NOMO-1 treated with DMSO at 0.1 percent for 48 hours (cell line): ENCODE measurements around the gene TUBB6.

Source experiments
- DNase-seq: peaks from one replicate; lab custom pipeline; 2025; ENCODE audit not compliant: unreplicated experiment; lab: John Stamatoyannopoulos, UW

TUBB6 gene

GRCh38 chr18:12313530-12314245 is 5.6 kb downstream of the TUBB6 start:
- no peak for DNase-seq

DNA sequence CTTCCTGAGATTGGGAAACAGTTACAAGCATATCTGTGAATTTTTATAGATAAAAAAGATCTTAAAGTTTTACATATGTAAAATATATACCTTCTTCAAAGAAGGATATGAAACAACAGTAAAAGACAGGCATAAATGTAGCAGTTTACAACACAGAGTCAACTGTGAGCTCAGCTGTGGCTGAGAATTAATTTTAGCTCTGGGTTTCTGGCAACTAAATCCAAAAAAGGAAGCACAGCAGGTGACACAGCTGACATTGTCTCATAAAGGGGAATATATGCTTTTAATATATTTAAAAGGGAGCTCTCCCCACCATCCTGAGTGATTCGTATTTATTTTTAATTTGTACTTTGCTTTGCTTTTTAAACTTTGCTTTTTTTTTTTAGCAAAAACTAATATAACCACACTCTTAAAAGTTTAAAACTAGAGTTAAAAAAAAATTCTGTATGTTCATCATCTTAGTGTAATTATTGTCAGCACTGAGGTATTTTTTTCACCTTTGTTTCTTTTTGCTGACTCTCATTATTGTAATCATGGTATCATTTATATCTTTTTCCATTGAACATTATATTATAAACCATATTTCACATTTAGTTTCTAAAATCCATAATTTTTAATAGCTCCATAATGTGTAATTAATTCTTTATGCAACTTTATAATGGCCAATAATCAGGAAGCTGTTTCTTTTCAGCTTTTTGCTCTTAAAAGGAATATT is 6.7 kb downstream of the TUBB6 start:
- peak; percentile 24 for DNase-seq

DNA sequence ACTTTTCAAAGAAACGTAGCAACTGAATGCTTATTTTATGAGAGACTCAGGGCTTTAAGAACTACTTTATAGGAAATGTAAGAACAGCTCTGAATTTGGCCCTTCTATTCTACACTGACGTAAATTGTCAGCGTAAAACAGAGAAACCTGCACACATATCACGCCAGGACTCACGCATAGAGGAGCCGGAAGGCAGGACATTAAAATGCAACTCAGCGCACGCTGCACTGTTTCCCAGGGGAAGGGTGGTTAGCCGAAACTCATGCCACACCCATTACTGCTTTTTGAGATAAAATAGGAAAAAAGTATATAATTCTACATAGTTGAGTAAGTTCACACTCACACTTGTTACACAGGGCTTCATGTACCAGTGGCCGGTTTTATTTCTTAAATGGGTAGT is 7.4 kb downstream of the TUBB6 start:
- no peak for DNase-seq

- no peak for DNase-seq
These were observed 7.9 kb downstream of the TUBB6 start for GRCh38 chr18:12315911-12316310.

DNA sequence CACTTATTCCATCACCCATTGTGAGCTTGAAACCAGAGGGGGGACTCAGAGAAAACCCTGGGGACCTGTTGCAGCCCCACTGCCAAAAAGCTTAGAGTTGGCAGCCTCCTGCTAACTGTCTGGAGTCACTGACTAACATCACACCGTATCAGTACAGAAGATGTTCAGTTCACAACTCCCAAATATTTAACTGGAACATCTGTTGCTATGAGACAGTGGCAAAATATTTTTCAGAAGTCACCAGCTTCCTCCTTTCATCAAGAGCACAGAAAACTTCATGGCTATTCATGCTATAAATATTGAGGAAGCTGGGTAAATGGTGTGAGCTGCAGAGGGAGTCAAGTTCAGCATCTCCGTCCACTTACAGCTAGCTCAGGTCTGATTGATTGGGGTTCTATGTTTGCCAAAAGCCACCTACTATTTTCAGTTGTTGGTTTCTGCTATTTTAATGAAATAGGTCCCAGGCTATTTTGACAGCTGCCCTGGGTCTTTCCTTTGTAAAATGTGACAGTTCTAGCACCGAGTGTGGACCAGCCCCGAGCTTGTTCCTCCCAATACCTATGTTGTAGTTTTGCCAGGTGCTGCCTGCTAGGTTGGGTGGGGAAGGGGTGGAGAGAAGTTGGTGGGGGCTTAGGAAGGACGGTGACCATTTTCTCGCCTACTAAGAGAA is 9.8 kb downstream of the TUBB6 start:
- peak; percentile 36 for DNase-seq

DNA sequence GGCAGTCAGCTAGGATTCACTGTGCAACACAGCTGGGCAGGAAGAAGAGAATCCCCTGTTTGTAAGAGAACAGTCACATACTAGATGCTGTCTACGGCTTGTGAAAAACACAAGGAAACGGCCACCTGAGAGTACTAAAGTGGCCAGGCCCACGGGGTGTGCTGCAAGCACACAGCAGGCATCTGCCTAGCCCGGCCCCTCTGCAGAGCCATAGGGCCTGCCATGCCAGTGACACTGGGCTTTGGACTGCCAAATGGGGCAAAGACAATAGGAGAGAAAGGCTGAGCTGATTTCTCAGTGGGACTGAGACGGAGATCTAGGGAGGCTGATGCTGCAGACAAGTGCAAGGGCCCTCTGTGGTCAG is 10.3 kb downstream of the TUBB6 start:
- no peak for DNase-seq

DNA sequence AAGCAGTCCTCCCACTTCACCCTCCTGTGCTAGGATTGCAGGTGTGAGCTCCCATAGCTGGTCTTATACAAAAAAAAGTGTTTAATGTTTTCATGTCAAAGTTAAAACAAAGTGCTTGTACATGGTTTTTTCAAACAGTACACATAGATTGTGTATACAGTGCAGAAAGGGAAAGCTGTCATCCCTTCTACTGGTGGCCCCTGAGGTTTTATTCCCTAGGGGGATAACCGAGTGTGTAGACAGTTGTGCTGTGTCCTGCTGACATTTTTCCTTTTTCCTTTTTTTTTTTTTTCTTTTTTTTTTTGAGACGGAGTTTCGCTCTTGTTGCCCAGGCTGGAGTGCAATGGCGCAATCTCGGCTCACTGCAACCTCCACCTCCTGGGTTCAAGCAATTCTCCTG is 10.8 kb downstream of the TUBB6 start:
- DNase-seq = no peak

- no peak for DNase-seq
These were observed 13.3 kb downstream of the TUBB6 start for GRCh38 chr18:12321333-12321732.

GRCh38 chr18:12324991-12325725 is 17.1 kb downstream of the TUBB6 start:
- no peak for DNase-seq

DNA sequence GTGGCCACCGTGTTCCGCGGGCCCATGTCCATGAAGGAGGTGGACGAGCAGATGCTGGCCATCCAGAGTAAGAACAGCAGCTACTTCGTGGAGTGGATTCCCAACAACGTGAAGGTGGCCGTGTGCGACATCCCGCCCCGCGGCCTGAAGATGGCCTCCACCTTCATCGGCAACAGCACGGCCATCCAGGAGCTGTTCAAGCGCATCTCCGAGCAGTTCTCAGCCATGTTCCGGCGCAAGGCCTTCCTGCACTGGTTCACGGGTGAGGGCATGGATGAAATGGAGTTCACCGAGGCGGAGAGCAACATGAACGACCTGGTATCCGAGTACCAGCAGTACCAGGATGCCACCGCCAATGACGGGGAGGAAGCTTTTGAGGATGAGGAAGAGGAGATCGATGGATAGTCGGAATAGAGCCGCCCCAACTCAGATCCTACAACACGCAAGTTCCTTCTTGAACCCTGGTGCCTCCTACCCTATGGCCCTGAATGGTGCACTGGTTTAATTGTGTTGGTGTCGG is 17.7 kb downstream of the TUBB6 start:
- no peak for DNase-seq

- DNase-seq = no peak
These were observed 18.8 kb downstream of the TUBB6 start for GRCh38 chr18:12326711-12327460.

- peak; percentile 53 for DNase-seq
These were observed 19.6 kb downstream of the TUBB6 start for GRCh38 chr18:12327510-12328178.

DNA sequence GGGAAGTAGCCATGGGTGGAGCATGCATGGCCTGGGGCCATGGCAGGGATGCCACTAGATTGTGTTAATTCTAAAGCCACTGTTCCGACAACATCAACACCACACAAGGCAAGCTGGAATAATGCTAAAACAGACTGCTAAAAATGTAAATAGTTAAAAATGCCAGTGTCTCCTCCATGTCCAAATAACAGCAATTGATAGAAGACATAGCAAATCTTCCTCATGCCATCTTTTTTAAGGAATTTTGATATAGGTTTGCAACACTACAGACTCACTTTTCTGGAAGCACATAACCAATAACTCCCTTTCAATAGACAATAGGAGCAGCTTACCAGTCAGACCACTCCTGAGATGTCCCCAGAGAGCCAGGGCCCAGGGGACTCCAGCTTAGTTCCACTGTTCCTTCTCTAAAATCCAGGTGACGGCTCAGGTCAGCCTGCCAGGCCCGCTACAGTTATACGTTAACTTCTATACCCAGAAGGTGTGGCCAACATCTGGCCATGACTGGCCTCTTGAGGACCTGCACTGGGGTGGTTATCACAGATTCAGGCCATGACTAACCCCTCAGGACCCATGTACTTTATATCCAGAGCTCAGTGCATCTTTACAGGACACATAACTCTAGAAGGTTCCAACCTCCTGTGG is 20.3 kb downstream of the TUBB6 start:
- DNase-seq = no peak

- no peak for DNase-seq
These were observed 21.2 kb downstream of the TUBB6 start for GRCh38 chr18:12329125-12329698.

GRCh38 chr18:12330766-12331165 is 22.7 kb downstream of the TUBB6 start:
- DNase-seq = no peak

GRCh38 chr18:12333506-12334290 is 25.7 kb downstream of the TUBB6 start:
- no peak for DNase-seq

GRCh38 chr18:12334366-12334808 is 26.3 kb downstream of the TUBB6 start:
- DNase-seq = no peak

- no peak for DNase-seq
These were observed 26.8 kb downstream of the TUBB6 start for GRCh38 chr18:12334863-12335262.
